Hepatocyte (in vitro differentiated cells): ENCODE data around the gene HNRNPA1L2.

Experiments used
- EZH2 ChIP-seq: fragments of 200-600 bp; sonication (generic); IDR thresholded peaks from 2 replicates; pipeline ENCODE4 v1.6.1; 2016; ENCODE audit warnings: antibody characterized with exemption, mild to moderate bottlenecking, borderline replicate concordance
- TF ChIP-seq, protein P1 (sequence below): fragments of 200-600 bp; sonication (generic); IDR thresholded peaks from 2 replicates; pipeline ENCODE4 v1.5.1; 2016; ENCODE audit warnings: antibody characterized with exemption, mild to moderate bottlenecking; ENCODE audit not compliant: poor library complexity

DNA sequence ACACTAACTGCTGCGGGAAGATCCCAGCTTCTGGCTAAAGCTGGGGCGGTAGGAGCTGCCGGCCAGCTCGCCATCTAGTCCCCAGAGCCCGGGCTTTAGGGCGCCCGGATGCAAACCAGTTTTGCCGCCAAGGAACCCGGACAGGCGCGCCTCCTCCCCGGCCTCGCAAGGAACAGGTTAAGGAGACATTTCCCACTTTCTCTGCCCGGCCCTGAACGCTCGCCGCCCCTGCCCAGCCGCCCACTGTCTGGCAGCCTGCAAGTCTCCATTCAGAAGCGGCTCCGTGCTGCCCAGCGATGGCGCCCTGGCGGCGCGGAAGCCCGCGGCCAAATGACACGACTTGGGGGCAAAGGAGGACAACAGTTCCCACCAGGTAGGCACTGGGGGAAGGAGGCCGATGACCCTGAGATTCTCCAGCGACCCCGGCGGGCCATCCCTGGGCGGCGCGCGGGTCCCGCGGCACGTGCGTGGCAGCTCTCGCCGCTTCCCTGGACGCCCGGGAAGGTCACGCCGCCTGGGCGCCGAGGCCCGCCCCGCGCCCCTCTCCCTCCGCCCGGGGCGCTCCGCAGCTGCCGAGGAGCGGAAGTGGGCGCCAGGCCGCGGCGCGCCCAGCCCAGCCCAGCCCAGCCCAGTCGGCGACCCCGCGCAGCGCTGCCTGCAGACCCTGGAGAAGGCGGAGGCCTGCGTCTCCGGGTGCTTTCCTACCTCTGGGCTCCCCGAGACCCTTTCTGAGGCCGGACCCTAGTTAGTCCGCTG lies 42.2 kb upstream of the HNRNPA1L2 start:
- TF ChIP-seq, protein P1, sequence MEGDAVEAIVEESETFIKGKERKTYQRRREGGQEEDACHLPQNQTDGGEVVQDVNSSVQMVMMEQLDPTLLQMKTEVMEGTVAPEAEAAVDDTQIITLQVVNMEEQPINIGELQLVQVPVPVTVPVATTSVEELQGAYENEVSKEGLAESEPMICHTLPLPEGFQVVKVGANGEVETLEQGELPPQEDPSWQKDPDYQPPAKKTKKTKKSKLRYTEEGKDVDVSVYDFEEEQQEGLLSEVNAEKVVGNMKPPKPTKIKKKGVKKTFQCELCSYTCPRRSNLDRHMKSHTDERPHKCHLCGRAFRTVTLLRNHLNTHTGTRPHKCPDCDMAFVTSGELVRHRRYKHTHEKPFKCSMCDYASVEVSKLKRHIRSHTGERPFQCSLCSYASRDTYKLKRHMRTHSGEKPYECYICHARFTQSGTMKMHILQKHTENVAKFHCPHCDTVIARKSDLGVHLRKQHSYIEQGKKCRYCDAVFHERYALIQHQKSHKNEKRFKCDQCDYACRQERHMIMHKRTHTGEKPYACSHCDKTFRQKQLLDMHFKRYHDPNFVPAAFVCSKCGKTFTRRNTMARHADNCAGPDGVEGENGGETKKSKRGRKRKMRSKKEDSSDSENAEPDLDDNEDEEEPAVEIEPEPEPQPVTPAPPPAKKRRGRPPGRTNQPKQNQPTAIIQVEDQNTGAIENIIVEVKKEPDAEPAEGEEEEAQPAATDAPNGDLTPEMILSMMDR: no peak
- no peak for TF ChIP-seq EZH2
